GM23338 (cell line): ENCODE results near the gene EYA3. TPM values are rescaled to one million over a fixed set of nuclear protein-coding genes. Genes with fewer than 3 reads are reported as not detected.

Experiments
- ATAC-seq: fragments of 200-7000 bp; cut with Tn5 transposase; 3 replicates; pipeline ENCODE4 v1.9.1; 2020
- DNase-seq: peaks from one replicate; pipeline ENCODE4 v3.0.0-alpha.2; 2015; ENCODE audit warnings: low spot score
- H2AFZ ChIP-seq: fragments of 200-600 bp; sonication (generic); 2 replicates; pipeline ENCODE4 v1.8.0; 2016; ENCODE audit warnings: antibody characterized with exemption, mild to moderate bottlenecking, moderate library complexity
- H3F3A ChIP-seq: fragments of 200-600 bp; sonication (generic); replicated peaks from 2 replicates; pipeline ENCODE4 v1.8.0; 2017; ENCODE audit warnings: antibody characterized with exemption, mixed run types, low read depth
- H3K27ac ChIP-seq: fragments of 200-600 bp; sonication (generic); 2 replicates; pipeline ENCODE4 v1.6.1; 2016; ENCODE audit warnings: low read depth
- H3K27me3 ChIP-seq: fragments of 200-600 bp; sonication (generic); 2 replicates; pipeline ENCODE4 v1.8.0; 2016; ENCODE audit warnings: mild to moderate bottlenecking, mixed run types, moderate library complexity; ENCODE audit not compliant: insufficient read depth
- H3K36me3 ChIP-seq: fragments of 200-600 bp; sonication (generic); 2 replicates; pipeline ENCODE4 v1.8.0; 2016; ENCODE audit warnings: mild to moderate bottlenecking; ENCODE audit not compliant: insufficient read depth
- H3K4me1 ChIP-seq: fragments of 200-600 bp; sonication (generic); 2 replicates; pipeline ENCODE4 v1.8.0; 2016; ENCODE audit warnings: mild to moderate bottlenecking, moderate library complexity; ENCODE audit not compliant: insufficient read depth
- H3K4me2 ChIP-seq: fragments of 200-600 bp; sonication (generic); 2 replicates; pipeline ENCODE4 v1.7.1; 2017; ENCODE audit warnings: mixed run types
- H3K4me3 ChIP-seq: fragments of 200-600 bp; sonication (generic); 2 replicates; pipeline ENCODE4 v1.6.1; 2016; ENCODE audit warnings: mixed run types
- H3K79me2 ChIP-seq: fragments of 200-600 bp; sonication (generic); replicated peaks from 2 replicates; pipeline ENCODE4 v1.8.0; 2017; ENCODE audit warnings: mild to moderate bottlenecking; ENCODE audit not compliant: insufficient read depth
- H3K9me2 ChIP-seq: fragments of 200-600 bp; sonication (generic); 2 replicates; pipeline ENCODE4 v1.8.0; 2017; ENCODE audit not compliant: insufficient read depth
- H4K20me1 ChIP-seq: fragments of 200-600 bp; sonication (generic); replicated peaks from 2 replicates; pipeline ENCODE4 v1.8.0; 2017; ENCODE audit warnings: mild to moderate bottlenecking; ENCODE audit not compliant: insufficient read depth
- H3K27ac Mint-ChIP-seq: 2 replicates; pipeline ENCODE4 v1.8.0; 2020; ENCODE audit warnings: inconsistent platforms, mild to moderate bottlenecking, moderate library complexity, mixed read lengths
- H3K27me3 Mint-ChIP-seq: 3 replicates; pipeline ENCODE4 v1.8.0; 2022; ENCODE audit warnings: low read depth, mild to moderate bottlenecking, moderate library complexity, mixed read lengths, inconsistent platforms; ENCODE audit not compliant: insufficient read depth, poor library complexity
- H3K36me3 Mint-ChIP-seq: 3 replicates; pipeline ENCODE4 v1.8.0; 2021; ENCODE audit warnings: low read depth, mild to moderate bottlenecking, inconsistent platforms, moderate library complexity, mixed read lengths
- H3K4me1 Mint-ChIP-seq: 3 replicates; pipeline ENCODE4 v1.8.0; 2020; ENCODE audit warnings: mild to moderate bottlenecking, inconsistent platforms, mixed read lengths
- H3K4me3 Mint-ChIP-seq: 3 replicates; pipeline ENCODE4 v1.8.0; 2021; ENCODE audit warnings: moderate library complexity, mild to moderate bottlenecking, inconsistent platforms, mixed read lengths
- H3K9me3 Mint-ChIP-seq: 3 replicates; pipeline ENCODE4 v1.8.0; 2020; ENCODE audit warnings: moderate library complexity, mild to moderate bottlenecking, inconsistent platforms, mixed read lengths
- EZH2phosphoT487 ChIP-seq: fragments of 200-600 bp; sonication (generic); IDR thresholded peaks from one replicate; pipeline ENCODE4 v1.8.1; 2018; ENCODE audit warnings: antibody characterized with exemption; ENCODE audit not compliant: unreplicated experiment
- POLR2AphosphoS5 ChIP-seq: IDR thresholded peaks from 2 replicates; pipeline ENCODE4 v1.6.1; 2016; ENCODE audit warnings: antibody characterized with exemption, low read depth
- polyA plus RNA-seq: library from polyadenylated mRNA; unstranded; fragments of >200 nt; fragmentation: Nextera tagmentation; extraction: Ambion mirVana; gene quantifications from 2 replicates; pipeline ENCODE4 v1.2.1, GENCODE V29; 2016
- total RNA-seq: library from RNA; depleted of rRNA; stranded (reverse); fragments of >200 nt; shearing (Covaris generic); gene quantifications from 2 replicates; pipeline ENCODE4 v1.2.3, GENCODE V29; 2014
- TF ChIP-seq, protein P1 (sequence below): IDR thresholded peaks from 2 replicates; pipeline ENCODE4 v1.6.1; 2016; ENCODE audit warnings: antibody characterized with exemption
- TF ChIP-seq, protein P2 (sequence below): IDR thresholded peaks from one replicate; pipeline ENCODE4 v1.6.1; 2018; ENCODE audit warnings: antibody characterized with exemption; ENCODE audit not compliant: unreplicated experiment
- TF ChIP-seq, protein P3 (sequence below), 2 experiments: fragments of 200-600 bp in 1 of 2; sonication (generic) in 1 of 2; conservative IDR thresholded peaks; 2 replicates each; pipeline versions ENCODE4 v1.5.1 to v1.6.1; 2016 to 2017; ENCODE audit warnings: antibody characterized with exemption in 2 of 2, low read depth in 2 of 2, mild to moderate bottlenecking in 2 of 2, moderate library complexity in 1 of 2

Gene EYA3
- total and polyA plus RNA-seq, 2 experiments from 2014 or later, result 12.5 to 33.6 TPM

DNA sequence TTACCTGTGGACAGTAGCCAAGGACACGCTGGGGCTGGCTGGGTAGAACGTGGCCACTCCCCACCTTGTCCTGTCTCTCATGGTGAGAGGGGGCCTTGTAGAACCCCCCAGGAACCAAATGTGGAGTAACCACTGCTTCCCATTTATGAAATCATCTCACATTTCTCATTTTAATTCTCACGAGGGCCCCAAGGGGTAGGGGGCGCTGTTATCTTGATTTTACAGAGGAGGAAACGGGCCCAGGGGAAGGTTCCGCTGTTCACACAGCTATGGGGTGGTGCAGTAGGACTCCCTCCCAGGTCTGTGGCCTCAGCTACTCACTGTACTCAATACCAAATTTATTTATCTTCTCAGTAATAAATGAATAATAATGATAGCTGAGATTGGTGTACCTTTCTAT, 148.1 kb downstream of the EYA3 start:
- DNase-seq, result peak; percentile 85

DNA sequence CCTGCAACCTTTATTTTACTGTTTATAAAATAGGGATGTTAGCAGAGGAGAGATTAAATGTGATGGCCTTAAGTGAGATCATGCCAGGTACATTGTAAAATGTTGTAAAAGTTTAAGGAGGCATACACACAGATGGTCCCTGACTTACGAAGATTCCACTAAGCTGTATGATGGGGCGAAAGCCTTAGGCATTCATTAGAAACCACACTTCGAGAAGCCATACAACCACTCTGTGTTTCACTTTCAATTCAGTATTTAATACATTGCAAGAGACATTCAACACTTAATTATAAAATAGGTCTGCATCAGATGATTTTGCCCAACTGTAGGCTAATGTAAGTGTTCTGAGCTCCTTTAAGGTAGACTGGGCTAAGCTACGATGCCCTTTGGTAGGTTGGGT, 149.9 kb downstream of the EYA3 start:
- H3K4me2 ChIP-seq, result peak overlapping the region; percentile 91
- peaks cover 6% of the 10 kb centered on the region for H4K20me1 ChIP-seq
- H3K9me2 ChIP-seq, result no peaks in the 10 kb centered on the region
- Mint-ChIP-seq H3K27me3 (peaks cover 10% of the 10 kb centered on the region), H3K4me3 (peak overlapping the region; percentile 48; the same call in 1 of the 3 replicates), H3K9me3 (no peaks in the 10 kb centered on the region), H3K4me1 (peaks cover 45% of the 10 kb centered on the region), H3K27ac (no peak overlapping the region), H3K36me3 (peaks cover 14% of the 10 kb centered on the region)
- no peak for DNase-seq
- peak overlapping the region; percentile 93; the same call in 1 of the 2 replicates for H3K27ac ChIP-seq
- H3K4me1 ChIP-seq, result peaks cover 35% of the 10 kb centered on the region
- H3K36me3 ChIP-seq, result 0 out of 2 replicates have a peak, but pooled peaks cover 6% of the 10 kb centered on the region
- peaks cover 21% of the 10 kb centered on the region for H3F3A ChIP-seq
- no peaks in the 10 kb centered on the region for H3K27me3 ChIP-seq
- H2AFZ ChIP-seq, result no peak overlapping the region
- H3K4me3 ChIP-seq, result peak overlapping the region; percentile 69
- no peak for ATAC-seq
- H3K79me2 ChIP-seq, result peaks cover 51% of the 10 kb centered on the region
- TF ChIP-seq, protein P1, sequence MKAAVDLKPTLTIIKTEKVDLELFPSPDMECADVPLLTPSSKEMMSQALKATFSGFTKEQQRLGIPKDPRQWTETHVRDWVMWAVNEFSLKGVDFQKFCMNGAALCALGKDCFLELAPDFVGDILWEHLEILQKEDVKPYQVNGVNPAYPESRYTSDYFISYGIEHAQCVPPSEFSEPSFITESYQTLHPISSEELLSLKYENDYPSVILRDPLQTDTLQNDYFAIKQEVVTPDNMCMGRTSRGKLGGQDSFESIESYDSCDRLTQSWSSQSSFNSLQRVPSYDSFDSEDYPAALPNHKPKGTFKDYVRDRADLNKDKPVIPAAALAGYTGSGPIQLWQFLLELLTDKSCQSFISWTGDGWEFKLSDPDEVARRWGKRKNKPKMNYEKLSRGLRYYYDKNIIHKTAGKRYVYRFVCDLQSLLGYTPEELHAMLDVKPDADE, result no peak
- TF ChIP-seq EZH2phosphoT487, result no peak

More for the DNA sequence above, 148.1 kb downstream of the EYA3 start:
- Histone ChIP-seq H3F3A (peaks cover 20% of the 10 kb centered on the region), H3K27ac (0 out of 2 replicates have a peak overlapping the region, but pooled peaks have one; percentile 26), H4K20me1 (peaks cover 6% of the 10 kb centered on the region), H3K27me3 (no peaks in the 10 kb centered on the region), H3K4me2 (no peak overlapping the region), H3K36me3 (peaks cover 12% of the 10 kb centered on the region; the same call in 1 of the 2 replicates), H2AFZ (no peak overlapping the region), H3K4me1 (peaks cover 34% of the 10 kb centered on the region), H3K4me3 (no peak overlapping the region), H3K9me2 (no peaks in the 10 kb centered on the region), H3K79me2 (peaks cover 48% of the 10 kb centered on the region)
- H3K27ac Mint-ChIP-seq, result 0 out of 2 replicates have a peak overlapping the region, but pooled peaks have one; percentile 10
- peak; percentile 18 for ATAC-seq
- peaks cover 39% of the 10 kb centered on the region for H3K4me1 Mint-ChIP-seq
- peaks cover 4% of the 10 kb centered on the region for H3K27me3 Mint-ChIP-seq
- no peaks in the 10 kb centered on the region for H3K9me3 Mint-ChIP-seq
- no peak overlapping the region for H3K4me3 Mint-ChIP-seq
- peaks cover 23% of the 10 kb centered on the region for H3K36me3 Mint-ChIP-seq
- TF ChIP-seq, protein P2, sequence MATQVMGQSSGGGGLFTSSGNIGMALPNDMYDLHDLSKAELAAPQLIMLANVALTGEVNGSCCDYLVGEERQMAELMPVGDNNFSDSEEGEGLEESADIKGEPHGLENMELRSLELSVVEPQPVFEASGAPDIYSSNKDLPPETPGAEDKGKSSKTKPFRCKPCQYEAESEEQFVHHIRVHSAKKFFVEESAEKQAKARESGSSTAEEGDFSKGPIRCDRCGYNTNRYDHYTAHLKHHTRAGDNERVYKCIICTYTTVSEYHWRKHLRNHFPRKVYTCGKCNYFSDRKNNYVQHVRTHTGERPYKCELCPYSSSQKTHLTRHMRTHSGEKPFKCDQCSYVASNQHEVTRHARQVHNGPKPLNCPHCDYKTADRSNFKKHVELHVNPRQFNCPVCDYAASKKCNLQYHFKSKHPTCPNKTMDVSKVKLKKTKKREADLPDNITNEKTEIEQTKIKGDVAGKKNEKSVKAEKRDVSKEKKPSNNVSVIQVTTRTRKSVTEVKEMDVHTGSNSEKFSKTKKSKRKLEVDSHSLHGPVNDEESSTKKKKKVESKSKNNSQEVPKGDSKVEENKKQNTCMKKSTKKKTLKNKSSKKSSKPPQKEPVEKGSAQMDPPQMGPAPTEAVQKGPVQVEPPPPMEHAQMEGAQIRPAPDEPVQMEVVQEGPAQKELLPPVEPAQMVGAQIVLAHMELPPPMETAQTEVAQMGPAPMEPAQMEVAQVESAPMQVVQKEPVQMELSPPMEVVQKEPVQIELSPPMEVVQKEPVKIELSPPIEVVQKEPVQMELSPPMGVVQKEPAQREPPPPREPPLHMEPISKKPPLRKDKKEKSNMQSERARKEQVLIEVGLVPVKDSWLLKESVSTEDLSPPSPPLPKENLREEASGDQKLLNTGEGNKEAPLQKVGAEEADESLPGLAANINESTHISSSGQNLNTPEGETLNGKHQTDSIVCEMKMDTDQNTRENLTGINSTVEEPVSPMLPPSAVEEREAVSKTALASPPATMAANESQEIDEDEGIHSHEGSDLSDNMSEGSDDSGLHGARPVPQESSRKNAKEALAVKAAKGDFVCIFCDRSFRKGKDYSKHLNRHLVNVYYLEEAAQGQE, result no peak
- TF ChIP-seq, protein P3, sequence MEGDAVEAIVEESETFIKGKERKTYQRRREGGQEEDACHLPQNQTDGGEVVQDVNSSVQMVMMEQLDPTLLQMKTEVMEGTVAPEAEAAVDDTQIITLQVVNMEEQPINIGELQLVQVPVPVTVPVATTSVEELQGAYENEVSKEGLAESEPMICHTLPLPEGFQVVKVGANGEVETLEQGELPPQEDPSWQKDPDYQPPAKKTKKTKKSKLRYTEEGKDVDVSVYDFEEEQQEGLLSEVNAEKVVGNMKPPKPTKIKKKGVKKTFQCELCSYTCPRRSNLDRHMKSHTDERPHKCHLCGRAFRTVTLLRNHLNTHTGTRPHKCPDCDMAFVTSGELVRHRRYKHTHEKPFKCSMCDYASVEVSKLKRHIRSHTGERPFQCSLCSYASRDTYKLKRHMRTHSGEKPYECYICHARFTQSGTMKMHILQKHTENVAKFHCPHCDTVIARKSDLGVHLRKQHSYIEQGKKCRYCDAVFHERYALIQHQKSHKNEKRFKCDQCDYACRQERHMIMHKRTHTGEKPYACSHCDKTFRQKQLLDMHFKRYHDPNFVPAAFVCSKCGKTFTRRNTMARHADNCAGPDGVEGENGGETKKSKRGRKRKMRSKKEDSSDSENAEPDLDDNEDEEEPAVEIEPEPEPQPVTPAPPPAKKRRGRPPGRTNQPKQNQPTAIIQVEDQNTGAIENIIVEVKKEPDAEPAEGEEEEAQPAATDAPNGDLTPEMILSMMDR (conservative IDR thresholded peaks at IDR 0.05; ENCODE audit: low read depth in 2 of 2), result peak; percentile 56 to 64
- TF ChIP-seq POLR2AphosphoS5, result no peak
